Upper lobe of left lung (tissue), 6 donors: ENCODE measurements around the gene WDPCP. TPM values are rescaled to one million over a fixed set of nuclear protein-coding genes. Genes with fewer than 3 reads are reported as not detected.

Experiments
- ATAC-seq, 2 donors: fragments of 200-7000 bp; cut with Tn5 transposase; one replicate each; pipeline ENCODE4 v1.9.1; 2022; ENCODE audit warnings: mild to moderate bottlenecking in 2 of 2, moderate library complexity in 2 of 2; ENCODE audit not compliant: low FRiP score in 2 of 2
- DNase-seq, 2 donors: peaks; one replicate each; pipeline ENCODE4 v3.0.0-alpha.2; 2019 to 2020
- H3K27ac ChIP-seq, 4 donors: fragments of 200-600 bp; sonication (generic); one replicate each; pipeline ENCODE4 v1.5.1; 2016 to 2019
- H3K27me3 ChIP-seq, 4 donors: fragments of 200-600 bp; sonication (generic); one replicate each; pipeline ENCODE4 v1.5.1; 2017 to 2019
- H3K36me3 ChIP-seq, 4 donors: fragments of 200-600 bp; sonication (generic); one replicate each; pipeline ENCODE4 v1.5.1; 2016 to 2019
- H3K4me1 ChIP-seq, 4 donors: fragments of 200-600 bp; sonication (generic); one replicate each; pipeline ENCODE4 v1.5.1; 2018 to 2019
- H3K4me3 ChIP-seq, 4 donors: fragments of 200-600 bp; sonication (generic); one replicate each; pipeline ENCODE4 v1.5.1; 2017 to 2019; ENCODE audit warnings: mild to moderate bottlenecking in 2 of 4, moderate library complexity in 1 of 4
- H3K9me3 ChIP-seq, 4 donors: fragments of 200-600 bp; sonication (generic); one replicate each; pipeline ENCODE4 v1.5.1; 2018 to 2019
- EP300 ChIP-seq, 4 donors: sonication (generic); formaldehyde crosslinking; IDR thresholded peaks; one replicate each; pipeline ENCODE4 v1.5.1; 2017; ENCODE audit warnings: antibody characterized with exemption in 4 of 4, control low read depth in 2 of 4
- POLR2A ChIP-seq, 4 donors: fragments of 450-650 bp; IDR thresholded peaks; one replicate each; pipeline ENCODE4 v1.5.1; 2016 to 2017; ENCODE audit warnings: antibody characterized with exemption in 4 of 4, mild to moderate bottlenecking in 2 of 4
- POLR2AphosphoS5 ChIP-seq, 2 donors: sonication (generic); formaldehyde crosslinking; IDR thresholded peaks; one replicate each; pipeline ENCODE4 v1.5.1; 2017; ENCODE audit warnings: antibody characterized with exemption in 2 of 2
- WGBS, 2 donors: methylation state at CpG; one replicate each; pipeline ENCODE4 v1.1.5; 2017 to 2018; 5-methylcytosine and 5-hydroxymethylcytosine counted together
- total RNA-seq, 6 donors: library from RNA; depleted of rRNA in 4 of 6; stranded (reverse); fragments of >200 nt in 4 of 6; gene quantifications; one replicate each; pipeline versions ENCODE4 v1.1.0 to v1.2.1, GENCODE V29; 2016 to 2021
- TF ChIP-seq, protein P1 (sequence below), 6 experiments: fragments of 450-650 bp in 4 of 6; fragments of 200-600 bp in 2 of 6; sonication (generic) in 2 of 6; IDR thresholded peaks; one replicate each; pipeline ENCODE4 v1.5.1; 2016 to 2019; ENCODE audit warnings: antibody characterized with exemption in 6 of 6
- donor health status: DM: no; HTN: no; CAD: no; lungs with moderate emphysema.
- donor health status: DM: no; HTN: yes; CAD: no; lungs with severe emphysema.

The WDPCP gene
- total RNA-seq, 6 donors from 2014 or later: 9.3 to 20.8 (median 11.5) TPM

GRCh38 chr2:63399156-63399555, 189.1 kb downstream of the WDPCP start:
- TF ChIP-seq, protein P1, sequence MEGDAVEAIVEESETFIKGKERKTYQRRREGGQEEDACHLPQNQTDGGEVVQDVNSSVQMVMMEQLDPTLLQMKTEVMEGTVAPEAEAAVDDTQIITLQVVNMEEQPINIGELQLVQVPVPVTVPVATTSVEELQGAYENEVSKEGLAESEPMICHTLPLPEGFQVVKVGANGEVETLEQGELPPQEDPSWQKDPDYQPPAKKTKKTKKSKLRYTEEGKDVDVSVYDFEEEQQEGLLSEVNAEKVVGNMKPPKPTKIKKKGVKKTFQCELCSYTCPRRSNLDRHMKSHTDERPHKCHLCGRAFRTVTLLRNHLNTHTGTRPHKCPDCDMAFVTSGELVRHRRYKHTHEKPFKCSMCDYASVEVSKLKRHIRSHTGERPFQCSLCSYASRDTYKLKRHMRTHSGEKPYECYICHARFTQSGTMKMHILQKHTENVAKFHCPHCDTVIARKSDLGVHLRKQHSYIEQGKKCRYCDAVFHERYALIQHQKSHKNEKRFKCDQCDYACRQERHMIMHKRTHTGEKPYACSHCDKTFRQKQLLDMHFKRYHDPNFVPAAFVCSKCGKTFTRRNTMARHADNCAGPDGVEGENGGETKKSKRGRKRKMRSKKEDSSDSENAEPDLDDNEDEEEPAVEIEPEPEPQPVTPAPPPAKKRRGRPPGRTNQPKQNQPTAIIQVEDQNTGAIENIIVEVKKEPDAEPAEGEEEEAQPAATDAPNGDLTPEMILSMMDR (IDR thresholded peaks at IDR 0.05): no peak
- TF ChIP-seq POLR2A (IDR thresholded peaks at IDR 0.05): no peak
- no peak for TF ChIP-seq EP300 (IDR thresholded peaks at IDR 0.05)
- TF ChIP-seq POLR2AphosphoS5 (IDR thresholded peaks at IDR 0.05): no peak
- no peaks in the 10 kb centered on the region for H3K27me3 ChIP-seq
- H3K4me3 ChIP-seq: no peak overlapping the region
- no peak for DNase-seq
- H3K27ac ChIP-seq: no peak overlapping the region
- H3K4me1 ChIP-seq: no peaks in the 10 kb centered on the region
- peaks cover 0 to 3% (median 0%) of the 10 kb centered on the region in 4 donors for H3K36me3 ChIP-seq
- H3K9me3 ChIP-seq: no peaks in the 10 kb centered on the region
- no peak for ATAC-seq

GRCh38 chr2:63379451-63379850, 208.8 kb downstream of the WDPCP start:
- no peaks in the 10 kb centered on the region for H3K9me3 ChIP-seq
- H3K36me3 ChIP-seq: no peaks in the 10 kb centered on the region
- H3K4me1 ChIP-seq: no peaks in the 10 kb centered on the region
- no peaks in the 10 kb centered on the region for H3K27me3 ChIP-seq
- no peak for DNase-seq
- 93 to 94% methylated on average over 4 of the region's 4 CpGs for WGBS, 2 donors
- no peak for ATAC-seq
- H3K4me3 ChIP-seq: no peak overlapping the region
- TF ChIP-seq, protein P1 (IDR thresholded peaks at IDR 0.05): no peak
- no peak for TF ChIP-seq POLR2A (IDR thresholded peaks at IDR 0.05)
- TF ChIP-seq POLR2AphosphoS5 (IDR thresholded peaks at IDR 0.05): no peak
- no peak for TF ChIP-seq EP300 (IDR thresholded peaks at IDR 0.05)
- H3K27ac ChIP-seq: no peak overlapping the region

DNA sequence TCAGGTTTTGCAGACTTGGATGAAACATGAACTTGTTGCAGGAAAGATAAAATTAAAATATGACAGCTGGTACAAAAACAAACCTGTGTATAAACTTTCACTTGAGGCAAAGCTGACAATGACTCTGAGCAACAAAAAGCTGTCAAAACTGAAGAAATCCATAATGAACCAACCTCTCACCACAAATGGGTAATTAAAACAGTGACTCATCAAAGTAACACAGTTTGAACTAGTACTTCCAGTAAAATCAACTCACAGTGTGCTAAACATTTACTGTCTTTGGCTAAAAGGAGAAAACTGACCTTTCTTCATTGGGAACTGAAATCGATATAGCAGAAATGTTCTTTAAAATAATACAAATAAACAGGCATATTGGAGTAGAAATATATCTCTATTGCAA, 209.7 kb downstream of the WDPCP start:
- Histone ChIP-seq H3K4me1 (no peaks in the 10 kb centered on the region), H3K9me3 (no peaks in the 10 kb centered on the region), H3K27ac (no peak overlapping the region), H3K4me3 (no peak overlapping the region), H3K36me3 (no peaks in the 10 kb centered on the region), H3K27me3 (no peaks in the 10 kb centered on the region)
- ATAC-seq: no peak
- TF ChIP-seq, protein P1 (IDR thresholded peaks at IDR 0.05): no peak
- TF ChIP-seq EP300 (IDR thresholded peaks at IDR 0.05): no peak
- no peak for TF ChIP-seq POLR2AphosphoS5 (IDR thresholded peaks at IDR 0.05)
- TF ChIP-seq POLR2A (IDR thresholded peaks at IDR 0.05): no peak
- DNase-seq: no peak
- 81 to 90% methylated on average over 1 of the region's 1 CpG for WGBS, 2 donors

DNA sequence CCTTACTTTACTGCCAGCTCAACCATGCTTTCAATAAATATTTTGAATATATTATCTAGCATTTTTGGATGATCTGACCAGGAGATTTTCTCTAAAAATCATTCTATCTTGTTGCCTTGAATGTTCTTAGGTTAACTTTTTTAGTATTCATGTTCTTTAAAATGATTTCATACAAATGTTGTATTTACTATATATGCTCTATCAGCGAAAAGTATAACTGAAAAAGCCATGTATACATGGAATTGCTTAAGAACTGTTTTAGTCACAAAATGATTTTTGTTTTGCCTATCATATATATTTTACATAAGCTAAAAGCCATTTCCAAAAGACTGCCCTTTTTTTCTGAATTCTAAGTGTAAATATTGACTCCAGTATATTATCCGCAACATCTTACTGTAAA, 213.9 kb downstream of the WDPCP start:
- DNase-seq (no peak), ATAC-seq (no peak)
- WGBS, 2 donors: 97 to 99% methylated on average over 2 of the region's 2 CpGs
- peaks cover 0 to 17% (median 2%) of the 10 kb centered on the region in 4 donors for H3K9me3 ChIP-seq
- no peak overlapping the region for H3K27ac ChIP-seq
- H3K4me1 ChIP-seq: no peaks in the 10 kb centered on the region
- no peak overlapping the region for H3K4me3 ChIP-seq
- TF ChIP-seq EP300 (IDR thresholded peaks at IDR 0.05) (no peak), POLR2A (IDR thresholded peaks at IDR 0.05) (no peak), POLR2AphosphoS5 (IDR thresholded peaks at IDR 0.05) (no peak)
- TF ChIP-seq, protein P1 (IDR thresholded peaks at IDR 0.05): no peak
- no peaks in the 10 kb centered on the region for H3K27me3 ChIP-seq
- H3K36me3 ChIP-seq: no peaks in the 10 kb centered on the region

- Histone ChIP-seq H3K27me3 (no peaks in the 10 kb centered on the region), H3K9me3 (peaks cover 0 to 17% (median 2%) of the 10 kb centered on the region in 4 donors), H3K4me3 (no peak overlapping the region), H3K27ac (no peak overlapping the region), H3K36me3 (no peaks in the 10 kb centered on the region), H3K4me1 (no peaks in the 10 kb centered on the region)
- ATAC-seq: no peak
- 96 to 100% methylated on average over 3 of the region's 3 CpGs for WGBS, 2 donors
- DNase-seq: no peak
- TF ChIP-seq POLR2AphosphoS5 (IDR thresholded peaks at IDR 0.05): no peak
- TF ChIP-seq POLR2A (IDR thresholded peaks at IDR 0.05): no peak
- TF ChIP-seq EP300 (IDR thresholded peaks at IDR 0.05): no peak
- TF ChIP-seq, protein P1 (IDR thresholded peaks at IDR 0.05): no peak
Observed at GRCh38 chr2:63372549-63372948, 215.7 kb downstream of the WDPCP start.
